Measurements from ENCODE around the gene ATG3. TPM values are rescaled to one million over a fixed set of nuclear protein-coding genes. Genes with fewer than 3 reads are reported as not detected.

The ATG3 gene
- total and polyA plus RNA-seq, 9 of the 15 experiments (the other 6 are each of a cell fraction or from before 2014, with no cell fraction given) = 48.7 to 107 (median 64.7) TPM

Other genes starting within 250 kb of the ATG3 start
- not detected in 2 replicates for gene CD200, start 228.8 kb downstream of the ATG3 start, total RNA-seq (2014; rRNA removed)
- not detected in 2 replicates for gene CD200, start 228.8 kb downstream of the ATG3 start, total RNA-seq (2014; rRNA removed; fragmentation: Illumina TruSeq; extraction: Trizol)
- not detected in 2 replicates for gene CD200, start 228.8 kb downstream of the ATG3 start, total RNA-seq (2015; rRNA removed; fragmentation: Illumina TruSeq; extraction: Trizol)
- gene CD200, start 228.8 kb downstream of the ATG3 start, total RNA-seq (2021) = 0.13 and 0.47 TPM in 2 replicates
- not detected in 2 replicates for gene CD200, start 228.8 kb downstream of the ATG3 start, polyA plus RNA-seq (2011; rRNA removed)
- not detected in 2 replicates for gene CD200, start 228.8 kb downstream of the ATG3 start, polyA plus RNA-seq (2014; fragmentation: Illumina TruSeq; extraction: Trizol)
- not detected for gene CD200, start 228.8 kb downstream of the ATG3 start, polyA plus RNA-seq (2014; fragmentation: Nextera tagmentation; extraction: Ambion mirVana)
- gene CD200, start 228.8 kb downstream of the ATG3 start, polyA plus RNA-seq (2014; rRNA removed) = not detected in 2 replicates
- gene BTLA, start 62.5 kb downstream of the ATG3 start, total RNA-seq (2014; rRNA removed) = not detected in 2 replicates
- not detected in 2 replicates for gene BTLA, start 62.5 kb downstream of the ATG3 start, total RNA-seq (2014; rRNA removed; fragmentation: Illumina TruSeq; extraction: Trizol)
- not detected in 2 replicates for gene BTLA, start 62.5 kb downstream of the ATG3 start, total RNA-seq (2015; rRNA removed; fragmentation: Illumina TruSeq; extraction: Trizol)
- 0.22 TPM in 1 of 2 replicates, not detected in the other for gene BTLA, start 62.5 kb downstream of the ATG3 start, total RNA-seq (2021)
- 0.04 TPM in 1 of 2 replicates, not detected in the other for gene BTLA, start 62.5 kb downstream of the ATG3 start, polyA plus RNA-seq (2011; rRNA removed)
- not detected in 2 replicates for gene BTLA, start 62.5 kb downstream of the ATG3 start, polyA plus RNA-seq (2014; fragmentation: Illumina TruSeq; extraction: Trizol)
- not detected for gene BTLA, start 62.5 kb downstream of the ATG3 start, polyA plus RNA-seq (2014; fragmentation: Nextera tagmentation; extraction: Ambion mirVana)
- not detected in 2 replicates for gene BTLA, start 62.5 kb downstream of the ATG3 start, polyA plus RNA-seq (2014; rRNA removed)
- gene SLC35A5, start 83 bp upstream of the ATG3 start, total RNA-seq (2014; rRNA removed) = 4.0 and 6.7 TPM in 2 replicates
- gene SLC35A5, start 83 bp upstream of the ATG3 start, total RNA-seq (2014; rRNA removed; fragmentation: Illumina TruSeq; extraction: Trizol) = 10.9 and 14.6 TPM in 2 replicates
- 7.8 and 9.6 TPM in 2 replicates for gene SLC35A5, start 83 bp upstream of the ATG3 start, total RNA-seq (2015; rRNA removed; fragmentation: Illumina TruSeq; extraction: Trizol)
- 8.4 and 10.6 TPM in 2 replicates for gene SLC35A5, start 83 bp upstream of the ATG3 start, total RNA-seq (2021)
- 10.5 and 11.9 TPM in 2 replicates for gene SLC35A5, start 83 bp upstream of the ATG3 start, polyA plus RNA-seq (2011; rRNA removed)
- gene SLC35A5, start 83 bp upstream of the ATG3 start, polyA plus RNA-seq (2014; fragmentation: Illumina TruSeq; extraction: Trizol) = 8.4 and 9.7 TPM in 2 replicates
- 10 to 100 TPM; 12.9 to 13.0 TPM for gene SLC35A5, start 83 bp upstream of the ATG3 start, polyA plus RNA-seq (2014; fragmentation: Nextera tagmentation; extraction: Ambion mirVana)
- gene SLC35A5, start 83 bp upstream of the ATG3 start, polyA plus RNA-seq (2014; rRNA removed) = 4.9 and 8.0 TPM in 2 replicates
- gene CCDC80, start 79.2 kb upstream of the ATG3 start, total RNA-seq (2014; rRNA removed) = 0.59 and 0.61 TPM in 2 replicates
- gene CCDC80, start 79.2 kb upstream of the ATG3 start, total RNA-seq (2014; rRNA removed; fragmentation: Illumina TruSeq; extraction: Trizol) = 0.69 and 1.5 TPM in 2 replicates
- 1.5 and 1.6 TPM in 2 replicates for gene CCDC80, start 79.2 kb upstream of the ATG3 start, total RNA-seq (2015; rRNA removed; fragmentation: Illumina TruSeq; extraction: Trizol)
- gene CCDC80, start 79.2 kb upstream of the ATG3 start, total RNA-seq (2021) = 1.4 and 2.2 TPM in 2 replicates
- gene CCDC80, start 79.2 kb upstream of the ATG3 start, polyA plus RNA-seq (2011; rRNA removed) = 0.12 and 0.17 TPM in 2 replicates
- gene CCDC80, start 79.2 kb upstream of the ATG3 start, polyA plus RNA-seq (2014; fragmentation: Illumina TruSeq; extraction: Trizol) = 0.40 and 1.4 TPM in 2 replicates
- gene CCDC80, start 79.2 kb upstream of the ATG3 start, polyA plus RNA-seq (2014; fragmentation: Nextera tagmentation; extraction: Ambion mirVana) = 1 to 10 TPM in 1 of 2 experiments, under 1 TPM in 1; 0.73 to 2.0 TPM
- gene CCDC80, start 79.2 kb upstream of the ATG3 start, polyA plus RNA-seq (2014; rRNA removed) = 0.19 and 1.1 TPM in 2 replicates